Measurements from ENCODE around the gene PFKFB4.

GRCh38 chr3:48594417-48595049 is 37.9 kb upstream of the PFKFB4 start:
- TF ChIP-seq POLR2AphosphoS5 (IDR thresholded peaks at IDR 0.05; ENCODE audit: low read depth, low read length) (no peak), REST (IDR thresholded peaks at IDR 0.05; ENCODE audit: insufficient read depth in 1 of 2, low read depth in 2 of 2, low read length in 2 of 2) (no peak), SIN3A (IDR thresholded peaks at IDR 0.05; ENCODE audit: borderline replicate concordance, insufficient read depth, low read length) (no peak), TAF1 (IDR thresholded peaks at IDR 0.05; ENCODE audit: borderline replicate concordance, insufficient read depth, low read length) (no peak), FOXP2 (optimal IDR thresholded peaks at IDR 0.05; ENCODE audit: borderline replicate concordance, extremely low read depth, extremely low read length, insufficient read depth) (no peak)
